SU-DHL-6 (cell line): ENCODE measurements around the gene FRMD3.

Experiments
- H2AFZ ChIP-seq: fragments of 200-600 bp; sonication (generic); 2 replicates; pipeline ENCODE4 v1.6.1; 2014; ENCODE audit warnings: low read depth, mild to moderate bottlenecking, moderate library complexity, mixed read lengths, antibody characterized with exemption, low read length; ENCODE audit not compliant: severe bottlenecking
- H3F3A ChIP-seq: fragments of 200-600 bp; shearing (Covaris generic); 2 replicates; pipeline ENCODE4 v1.6.0; 2016; ENCODE audit warnings: antibody characterized with exemption, mild to moderate bottlenecking; ENCODE audit not compliant: insufficient read depth
- H3K27ac ChIP-seq: fragments of 200-600 bp; sonication (generic); 2 replicates; pipeline ENCODE4 v1.5.1; 2016; ENCODE audit warnings: low read depth, mild to moderate bottlenecking, low read length, moderate library complexity, mixed read lengths
- H3K27me3 ChIP-seq: fragments of 200-600 bp; sonication (generic), shearing (Covaris generic); 2 replicates; pipeline ENCODE4 v1.6.0; 2014; ENCODE audit warnings: mild to moderate bottlenecking, low read length
- H3K36me3 ChIP-seq: fragments of 200-600 bp; sonication (generic); 2 replicates; pipeline ENCODE4 v1.6.1; 2014; ENCODE audit warnings: mild to moderate bottlenecking, low read length, mixed read lengths
- H3K4me2 ChIP-seq: fragments of 300-600, 200-600 bp; shearing (Covaris generic), sonication (generic); 2 replicates; pipeline ENCODE4 v1.6.0; 2014; ENCODE audit warnings: low read length, low read depth, mild to moderate bottlenecking; ENCODE audit not compliant: poor library complexity, severe bottlenecking
- H3K4me3 ChIP-seq: fragments of 200-600 bp; sonication (generic); 2 replicates; pipeline ENCODE4 v1.5.1; 2014; ENCODE audit warnings: antibody characterized with exemption, low read length, mild to moderate bottlenecking, mixed read lengths; ENCODE audit not compliant: insufficient read depth, poor library complexity, severe bottlenecking
- H3K79me2 ChIP-seq: fragments of 200-600 bp; sonication (generic); 2 replicates; pipeline ENCODE4 v1.6.1; 2014; ENCODE audit warnings: mild to moderate bottlenecking, low read length, moderate library complexity; ENCODE audit not compliant: insufficient read depth
- H3K9ac ChIP-seq: fragments of 200-600 bp; sonication (generic); 2 replicates; pipeline ENCODE4 v1.7.0; 2014; ENCODE audit warnings: mild to moderate bottlenecking, low read length
- H3K9me2 ChIP-seq: fragments of 200-600 bp; sonication (generic); replicated peaks from 2 replicates; pipeline ENCODE4 v1.6.1; 2014; ENCODE audit warnings: low read length; ENCODE audit not compliant: insufficient read depth
- H3K9me3 ChIP-seq: fragments of 200-600 bp; sonication (generic); 2 replicates; pipeline ENCODE4 v1.6.1; 2014; ENCODE audit warnings: low read length, mixed read lengths; ENCODE audit not compliant: insufficient read depth
- H4K20me1 ChIP-seq: fragments of 200-600 bp; sonication (generic); 2 replicates; pipeline ENCODE4 v1.6.1; 2014; ENCODE audit warnings: low read depth, mild to moderate bottlenecking, antibody characterized with exemption, low read length, moderate library complexity, mixed read lengths
- EZH2phosphoT487 ChIP-seq: fragments of 200-600 bp; sonication (generic), shearing (Covaris generic); conservative IDR thresholded peaks from 2 replicates; pipeline ENCODE4 v1.6.1; 2018; ENCODE audit warnings: mild to moderate bottlenecking, antibody characterized with exemption, low read length, moderate library complexity, mixed read lengths
- TF ChIP-seq, protein P1 (sequence below): fragments of 200-600 bp; sonication (generic); IDR thresholded peaks from one replicate; pipeline ENCODE4 v1.5.1; 2017; ENCODE audit warnings: antibody characterized with exemption, mild to moderate bottlenecking, low read length, moderate library complexity; ENCODE audit not compliant: insufficient read depth, poor library complexity, severe bottlenecking

FRMD3 gene

DNA sequence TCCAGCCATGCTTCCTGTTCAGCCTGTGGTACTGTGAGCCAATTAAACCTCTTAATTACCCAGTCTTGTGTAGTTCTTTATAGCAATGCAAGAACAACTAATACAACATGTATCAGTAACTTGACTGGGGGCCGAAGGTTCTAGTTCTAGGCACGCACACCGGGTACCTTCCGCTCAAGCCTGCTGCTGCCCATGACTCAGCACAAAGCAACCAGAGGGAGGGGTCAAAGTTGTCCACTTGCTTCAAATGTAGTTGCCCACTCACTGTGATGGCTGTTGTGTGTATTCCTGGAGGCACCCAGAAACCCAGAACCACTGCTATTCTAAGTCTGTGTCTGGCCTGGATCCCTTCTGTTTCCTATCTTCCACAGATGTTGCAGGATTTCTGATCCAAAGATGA lies 222.6 kb downstream of the FRMD3 start:
- no peaks in the 10 kb centered on the region for H3K27me3 ChIP-seq
- H3K36me3 ChIP-seq: no peaks in the 10 kb centered on the region
- no peaks in the 10 kb centered on the region for H3K79me2 ChIP-seq
- H3K9me3 ChIP-seq: no peaks in the 10 kb centered on the region
- no peak for TF ChIP-seq EZH2phosphoT487
- TF ChIP-seq, protein P1, sequence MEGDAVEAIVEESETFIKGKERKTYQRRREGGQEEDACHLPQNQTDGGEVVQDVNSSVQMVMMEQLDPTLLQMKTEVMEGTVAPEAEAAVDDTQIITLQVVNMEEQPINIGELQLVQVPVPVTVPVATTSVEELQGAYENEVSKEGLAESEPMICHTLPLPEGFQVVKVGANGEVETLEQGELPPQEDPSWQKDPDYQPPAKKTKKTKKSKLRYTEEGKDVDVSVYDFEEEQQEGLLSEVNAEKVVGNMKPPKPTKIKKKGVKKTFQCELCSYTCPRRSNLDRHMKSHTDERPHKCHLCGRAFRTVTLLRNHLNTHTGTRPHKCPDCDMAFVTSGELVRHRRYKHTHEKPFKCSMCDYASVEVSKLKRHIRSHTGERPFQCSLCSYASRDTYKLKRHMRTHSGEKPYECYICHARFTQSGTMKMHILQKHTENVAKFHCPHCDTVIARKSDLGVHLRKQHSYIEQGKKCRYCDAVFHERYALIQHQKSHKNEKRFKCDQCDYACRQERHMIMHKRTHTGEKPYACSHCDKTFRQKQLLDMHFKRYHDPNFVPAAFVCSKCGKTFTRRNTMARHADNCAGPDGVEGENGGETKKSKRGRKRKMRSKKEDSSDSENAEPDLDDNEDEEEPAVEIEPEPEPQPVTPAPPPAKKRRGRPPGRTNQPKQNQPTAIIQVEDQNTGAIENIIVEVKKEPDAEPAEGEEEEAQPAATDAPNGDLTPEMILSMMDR: no peak
- no peak overlapping the region for H3K27ac ChIP-seq
- no peak overlapping the region for H3K9ac ChIP-seq
- H2AFZ ChIP-seq: no peak overlapping the region
- no peak overlapping the region for H3K4me2 ChIP-seq
- H3K9me2 ChIP-seq: no peaks in the 10 kb centered on the region
- no peak overlapping the region for H3K4me3 ChIP-seq
- H4K20me1 ChIP-seq: no peaks in the 10 kb centered on the region
- no peaks in the 10 kb centered on the region for H3F3A ChIP-seq

DNA sequence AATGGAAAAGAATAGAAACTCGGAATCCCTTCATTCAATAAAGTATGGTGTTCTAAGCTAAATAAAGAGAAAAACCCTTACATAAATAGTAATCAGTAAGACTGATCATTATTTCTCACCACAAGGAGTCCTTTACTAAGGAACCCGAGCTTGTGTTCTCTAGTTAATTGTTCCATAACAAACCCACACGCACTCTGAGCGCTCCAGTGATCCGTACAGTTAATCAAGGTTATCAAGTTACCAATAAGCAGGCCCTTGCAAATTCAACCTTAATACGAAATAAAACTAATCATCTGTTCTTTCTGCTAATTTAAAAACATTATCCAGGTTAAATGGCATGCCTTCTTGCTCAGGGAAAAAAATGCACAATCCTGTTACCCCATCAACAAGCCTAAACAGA lies 224.4 kb downstream of the FRMD3 start:
- Histone ChIP-seq H3F3A (no peaks in the 10 kb centered on the region), H3K4me2 (no peak overlapping the region), H3K27me3 (no peaks in the 10 kb centered on the region), H3K4me3 (no peak overlapping the region), H3K36me3 (no peaks in the 10 kb centered on the region), H4K20me1 (no peaks in the 10 kb centered on the region), H3K27ac (no peak overlapping the region), H3K9ac (no peak overlapping the region), H3K79me2 (no peaks in the 10 kb centered on the region), H3K9me2 (no peaks in the 10 kb centered on the region), H2AFZ (no peak overlapping the region), H3K9me3 (no peaks in the 10 kb centered on the region)
- no peak for TF ChIP-seq EZH2phosphoT487
- TF ChIP-seq, protein P1: no peak

DNA sequence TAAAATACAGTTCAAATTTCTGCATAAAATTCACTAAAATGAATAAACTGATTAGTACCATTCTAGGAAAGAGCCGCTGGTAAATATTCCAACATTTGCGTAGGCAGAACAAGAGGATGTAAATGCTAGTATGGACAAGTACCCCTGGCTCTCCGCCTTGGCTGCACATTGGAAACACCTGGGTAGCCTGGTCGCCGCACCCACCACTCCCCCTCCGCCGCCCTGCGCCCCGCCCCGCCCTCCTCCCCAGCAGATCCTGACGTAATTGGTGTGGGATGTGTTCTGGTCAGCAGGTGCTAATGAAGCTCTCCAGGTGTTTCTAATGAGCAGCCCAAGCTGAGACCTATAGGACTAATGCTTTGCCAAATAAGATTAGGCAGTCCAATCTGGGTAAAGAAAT lies 225.7 kb downstream of the FRMD3 start:
- H3K4me2 ChIP-seq: no peak overlapping the region
- no peaks in the 10 kb centered on the region for H3K9me3 ChIP-seq
- H3K79me2 ChIP-seq: no peaks in the 10 kb centered on the region
- no peaks in the 10 kb centered on the region for H3K27me3 ChIP-seq
- TF ChIP-seq, protein P1: no peak
- H3K9me2 ChIP-seq: no peaks in the 10 kb centered on the region
- H3K9ac ChIP-seq: no peak overlapping the region
- no peak overlapping the region for H3K4me3 ChIP-seq
- H3K36me3 ChIP-seq: no peaks in the 10 kb centered on the region
- H3F3A ChIP-seq: no peaks in the 10 kb centered on the region
- no peaks in the 10 kb centered on the region for H4K20me1 ChIP-seq
- no peak overlapping the region for H2AFZ ChIP-seq
- H3K27ac ChIP-seq: no peak overlapping the region

DNA sequence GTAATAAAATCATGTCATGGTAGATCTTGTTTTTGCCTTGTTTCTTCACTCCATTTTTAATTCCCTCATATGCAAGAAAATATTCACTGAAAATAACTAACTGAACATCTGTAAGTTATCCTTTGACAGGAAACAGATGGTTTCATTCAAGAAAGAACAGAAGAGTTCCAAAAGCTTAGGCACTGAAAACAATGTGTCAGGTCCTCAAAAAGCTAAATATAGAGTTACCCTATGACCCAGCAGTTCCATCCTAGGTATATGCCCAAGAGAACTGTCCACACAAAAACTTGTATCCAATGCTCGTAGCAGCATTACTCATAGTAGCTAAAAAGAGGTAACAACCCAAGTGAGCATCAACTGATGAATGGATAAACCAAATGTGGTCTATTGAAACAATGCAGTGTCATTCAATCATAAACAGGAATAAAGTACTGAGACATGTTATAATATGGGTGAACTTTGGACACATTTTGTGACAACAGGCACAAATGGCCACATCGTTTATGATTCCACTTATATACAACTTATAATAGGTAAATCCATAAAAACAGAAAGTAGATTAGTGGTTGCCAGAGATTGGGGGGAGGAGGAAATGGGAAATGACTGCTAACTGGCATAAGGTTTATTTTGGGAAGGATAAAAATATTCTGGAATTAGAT lies 231.0 kb downstream of the FRMD3 start:
- Histone ChIP-seq H3K27me3 (no peaks in the 10 kb centered on the region), H3K27ac (no peak overlapping the region), H3K9me2 (no peaks in the 10 kb centered on the region), H3K4me2 (no peak overlapping the region), H3K9ac (no peak overlapping the region), H3K4me3 (no peak overlapping the region), H4K20me1 (no peaks in the 10 kb centered on the region), H3F3A (no peaks in the 10 kb centered on the region), H3K36me3 (no peaks in the 10 kb centered on the region), H3K9me3 (no peaks in the 10 kb centered on the region), H2AFZ (no peak overlapping the region), H3K79me2 (no peaks in the 10 kb centered on the region)
- no peak for TF ChIP-seq EZH2phosphoT487
- TF ChIP-seq, protein P1: no peak
